GM19238 (cell line): Measurements from ENCODE around the gene PSMC3.

Source experiments
- DNase-seq: peaks from one replicate; pipeline ENCODE4 v3.0.0; 2011; ENCODE audit warnings: low spot score; ENCODE audit not compliant: insufficient read length

Gene PSMC3

GRCh38 chr11:47394322-47395222 is 31.7 kb downstream of the PSMC3 start:
- peak; percentile 83 for DNase-seq

- no peak for DNase-seq
These were observed 32.3 kb downstream of the PSMC3 start for GRCh38 chr11:47394050-47394321.

- peak; percentile 26 for DNase-seq
These were observed 32.8 kb downstream of the PSMC3 start for GRCh38 chr11:47393163-47394049.

GRCh38 chr11:47392546-47393162 is 33.6 kb downstream of the PSMC3 start:
- peak; percentile 0 for DNase-seq

- no peak for DNase-seq
These were observed 34.4 kb downstream of the PSMC3 start for GRCh38 chr11:47391711-47392432.

- no peak for DNase-seq
These were observed 35.1 kb downstream of the PSMC3 start for GRCh38 chr11:47391077-47391583.

- no peak for DNase-seq
These were observed 35.8 kb downstream of the PSMC3 start for GRCh38 chr11:47390422-47390760.

GRCh38 chr11:47389577-47390421 is 36.4 kb downstream of the PSMC3 start:
- no peak for DNase-seq

- no peak for DNase-seq
These were observed 37.3 kb downstream of the PSMC3 start for GRCh38 chr11:47388697-47389576.

- no peak for DNase-seq
These were observed 38.1 kb downstream of the PSMC3 start for GRCh38 chr11:47387944-47388696.

- DNase-seq, result no peak
These were observed 41.7 kb downstream of the PSMC3 start for GRCh38 chr11:47384498-47384897.

- DNase-seq, result no peak
These were observed 43.2 kb downstream of the PSMC3 start for GRCh38 chr11:47383071-47383470.

GRCh38 chr11:47380078-47380477 is 46.2 kb downstream of the PSMC3 start:
- no peak for DNase-seq

- DNase-seq, result no peak
These were observed 46.9 kb downstream of the PSMC3 start for GRCh38 chr11:47379317-47379716.

GRCh38 chr11:47378836-47379170 is 47.4 kb downstream of the PSMC3 start:
- DNase-seq, result no peak

- DNase-seq, result peak; percentile 86
These were observed 48.0 kb downstream of the PSMC3 start, which contains the start of gene SPI1 for GRCh38 chr11:47378010-47378835. Gene SPI1, minus strand, starts transcription at chr11:47378547. Its CDS starts 194 bp downstream, at chr11:47378353.

GRCh38 chr11:47377571-47378009 is 48.6 kb downstream of the PSMC3 start:
- no peak for DNase-seq
